Aorta (tissue), 5 donors: ENCODE results near the gene FBXO42. TPM values are rescaled to one million over a fixed set of nuclear protein-coding genes. Genes with fewer than 3 reads are reported as not detected.

ENCODE experiments used
- ATAC-seq: fragments of 200-7000 bp; cut with Tn5 transposase; one replicate; pipeline ENCODE4 v1.9.1; 2022; ENCODE audit warnings: moderate library complexity; ENCODE audit not compliant: low FRiP score
- DNase-seq, 2 donors: peaks; one replicate each; pipeline ENCODE4 v3.0.0-alpha.2; 2020
- H3K27ac ChIP-seq, 2 donors: one replicate each; pipeline ENCODE4 v1.5.1; 2013; ENCODE audit warnings: low read length in 2 of 2, mild to moderate bottlenecking in 2 of 2, moderate library complexity in 2 of 2, control low read depth in 1 of 2, inconsistent platforms in 1 of 2, low read depth in 1 of 2
- H3K27me3 ChIP-seq, 2 donors: one replicate each; pipeline ENCODE4 v1.6.1; 2013; ENCODE audit warnings: control low read depth in 1 of 2, low read length in 1 of 2, mild to moderate bottlenecking in 1 of 2, moderate library complexity in 1 of 2; ENCODE audit not compliant: insufficient read depth in 2 of 2, control insufficient read depth in 1 of 2
- H3K36me3 ChIP-seq, 2 donors: one replicate each; pipeline ENCODE4 v1.6.1; 2013; ENCODE audit warnings: control low read depth in 1 of 2, low read length in 1 of 2, mild to moderate bottlenecking in 1 of 2; ENCODE audit not compliant: insufficient read depth in 2 of 2, control insufficient read depth in 1 of 2
- H3K4me1 ChIP-seq, 2 donors: one replicate each; pipeline ENCODE4 v1.6.1; 2013; ENCODE audit warnings: low read length in 2 of 2, control low read depth in 1 of 2, mild to moderate bottlenecking in 1 of 2, moderate library complexity in 1 of 2; ENCODE audit not compliant: insufficient read depth in 2 of 2, control insufficient read depth in 1 of 2
- H3K4me3 ChIP-seq, 2 donors: one replicate each; pipeline ENCODE4 v1.5.1; 2013; ENCODE audit warnings: low read length in 2 of 2, control low read depth in 1 of 2, mild to moderate bottlenecking in 1 of 2
- H3K9me3 ChIP-seq: one replicate; pipeline ENCODE4 v1.6.1; 2013; ENCODE audit warnings: mild to moderate bottlenecking, low read length; ENCODE audit not compliant: control insufficient read depth
- WGBS, 2 donors: extraction: QIAGEN DNeasy Blood & Tissue Kit; methylation state at CpG; one replicate each; pipeline ENCODE4 v1.1.7; 2013; 5-methylcytosine and 5-hydroxymethylcytosine counted together
- intact Hi-C, 2 donors: fragments of 100-400 bp; cut with DNase I; formaldehyde crosslinking; loops; one replicate each; pipeline versions ENCODE4 v1.14.2 to v1.15.0; 2022
- polyA plus RNA-seq, 2 donors: library from polyadenylated mRNA; stranded (reverse); fragments of 200-250 nt; gene quantifications; one replicate each; pipeline ENCODE4 v1.2.3, GENCODE V29; 2013
- total RNA-seq, 2 donors: library from RNA; stranded (reverse); fragmentation: NEBNext Ultra II Directional; extraction: Animal tissue kit (Norgen Biotek cat#: 25700); gene quantifications; one replicate each; pipeline ENCODE4 v1.2.1, GENCODE V29; 2021
- donor health status: healthy with polysubstance abuse.
- donor health status: Bipolar disorder and iron deficiency.
- donor health status: DM: no; HTN: no; CAD: no.
- donor health status: DM: no; HTN: no; CAD: no.
- donor health status: DM: yes; HTN: yes; CAD: no.

FBXO42 gene
- total and polyA plus RNA-seq, 4 donors, result 9.4 to 33.3 (median 32.9) TPM

GRCh38 chr1:16293538-16293937 is 58.7 kb downstream of the FBXO42 start:
- peak overlapping the region; percentile 31 to 76 for H3K27ac ChIP-seq
- DNase-seq (no peak), ATAC-seq (peak; percentile 72)
- no peaks in the 10 kb centered on the region for H3K27me3 ChIP-seq
- peaks cover 12 to 18% of the 10 kb centered on the region in 2 donors for H3K4me1 ChIP-seq
- no peaks in the 10 kb centered on the region for H3K9me3 ChIP-seq
- H3K4me3 ChIP-seq, result no peak overlapping the region
- 0 to 5% methylated on average over 1 of the region's 1 CpG for WGBS, 2 donors
- intact Hi-C loops, result loop anchor here (5.0 kb wide), 2 partner anchors 41 to 59 kb away; partner anchors contain the start of gene FBXO42 (in 1 of the 2)
- peaks cover 0 to 2% of the 10 kb centered on the region in 2 donors for H3K36me3 ChIP-seq

DNA sequence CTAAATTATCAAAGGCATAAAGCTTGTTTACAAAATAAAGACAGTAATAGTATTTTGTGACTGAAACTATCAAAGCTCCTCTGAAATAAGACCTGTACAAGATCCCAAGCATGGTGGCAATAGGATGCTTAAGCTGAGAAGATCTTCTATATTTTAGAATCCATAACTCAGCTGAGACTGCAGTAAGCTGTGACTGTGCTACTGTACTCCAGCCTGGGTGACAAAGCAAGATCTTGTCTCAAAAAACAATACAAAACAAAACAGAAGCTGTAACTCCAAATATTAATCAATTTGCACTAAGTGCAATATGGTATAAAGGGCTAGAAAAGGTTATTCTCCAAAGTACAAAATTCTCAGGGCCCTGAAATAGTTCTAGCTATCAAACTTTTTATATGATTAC is 59.5 kb downstream of the FBXO42 start:
- Histone ChIP-seq H3K36me3 (peaks cover 0 to 2% of the 10 kb centered on the region in 2 donors), H3K9me3 (no peaks in the 10 kb centered on the region), H3K4me3 (no peak overlapping the region), H3K27ac (peak overlapping the region in 1 of 2 donors; percentile 77), H3K27me3 (no peaks in the 10 kb centered on the region), H3K4me1 (peaks cover 9 to 18% of the 10 kb centered on the region in 2 donors)
- ATAC-seq (no peak), DNase-seq (no peak)
- intact Hi-C loops, result loop anchor here (5.0 kb wide), 2 partner anchors 40 to 60 kb away; partner anchors contain the start of gene FBXO42 (in 1 of the 2)

GRCh38 chr1:16289959-16290358 is 62.3 kb downstream of the FBXO42 start:
- Histone ChIP-seq H3K27ac (peak overlapping the region in 1 of 2 donors; percentile 67), H3K4me1 (peaks cover 9 to 16% of the 10 kb centered on the region in 2 donors), H3K9me3 (no peaks in the 10 kb centered on the region), H3K4me3 (no peak overlapping the region), H3K36me3 (peaks cover 0 to 2% of the 10 kb centered on the region in 2 donors), H3K27me3 (no peaks in the 10 kb centered on the region)
- intact Hi-C loops, result loop anchor here (5.0 kb wide), 2 partner anchors 38 to 62 kb away; partner anchors contain the start of gene FBXO42 (in 1 of the 2)
- DNase-seq, result no peak
- 91 to 92% methylated on average over 3 of the region's 3 CpGs for WGBS, 2 donors
- no peak for ATAC-seq

DNA sequence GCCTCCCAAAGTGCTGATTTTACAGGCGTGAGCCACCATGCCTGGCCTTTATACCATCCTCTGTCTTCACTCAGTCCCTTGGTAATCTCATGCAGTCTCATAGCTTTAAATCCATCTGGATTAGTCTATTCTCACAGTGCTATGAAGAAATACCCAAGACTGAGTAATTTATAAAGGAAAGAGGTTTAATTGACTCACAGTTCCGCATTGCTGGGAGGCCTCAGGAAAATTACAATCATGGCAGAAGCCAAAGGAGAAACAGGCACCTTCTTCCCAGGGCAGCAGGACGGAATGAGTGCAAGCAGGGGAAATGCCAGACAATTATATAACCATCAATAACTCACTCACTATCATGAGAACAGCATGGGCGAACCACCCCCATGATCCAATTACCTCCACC is 66.2 kb downstream of the FBXO42 start:
- Histone ChIP-seq H3K27ac (no peak overlapping the region), H3K27me3 (no peaks in the 10 kb centered on the region), H3K9me3 (no peaks in the 10 kb centered on the region), H3K36me3 (no peaks in the 10 kb centered on the region), H3K4me3 (no peak overlapping the region), H3K4me1 (peaks cover 4% of the 10 kb centered on the region in 2 donors)
- DNase-seq (no peak), ATAC-seq (no peak)
- WGBS, 2 donors, result 84% methylated on average over 4 of the region's 4 CpGs
- intact Hi-C loops, result no loop called here

DNA sequence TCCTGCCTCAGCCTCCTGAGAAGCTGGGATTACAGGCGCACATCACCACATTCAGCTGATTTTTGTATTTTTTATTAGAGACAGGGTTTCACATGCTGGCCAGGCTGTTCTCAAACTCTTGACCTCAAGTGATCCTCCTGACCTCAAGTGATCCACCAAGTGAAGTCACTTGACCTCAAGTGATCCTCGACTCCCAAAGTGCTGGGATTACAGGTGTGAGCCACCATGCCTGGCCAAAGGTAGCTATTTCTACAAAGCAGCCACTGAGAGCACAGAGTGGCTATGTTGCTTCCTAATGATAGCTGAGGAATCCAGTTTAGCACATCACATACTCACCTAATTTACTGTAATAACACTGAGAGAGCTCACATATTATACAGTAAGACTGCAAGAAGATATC is 70.5 kb downstream of the FBXO42 start:
- Histone ChIP-seq H3K9me3 (no peaks in the 10 kb centered on the region), H3K36me3 (no peaks in the 10 kb centered on the region), H3K4me3 (no peak overlapping the region), H3K27me3 (no peaks in the 10 kb centered on the region), H3K27ac (no peak overlapping the region), H3K4me1 (peaks cover 2% of the 10 kb centered on the region in 2 donors)
- intact Hi-C loops, result no loop called here
- 92 to 93% methylated on average over 2 of the region's 2 CpGs for WGBS, 2 donors
- no peak for DNase-seq
- no peak for ATAC-seq

DNA sequence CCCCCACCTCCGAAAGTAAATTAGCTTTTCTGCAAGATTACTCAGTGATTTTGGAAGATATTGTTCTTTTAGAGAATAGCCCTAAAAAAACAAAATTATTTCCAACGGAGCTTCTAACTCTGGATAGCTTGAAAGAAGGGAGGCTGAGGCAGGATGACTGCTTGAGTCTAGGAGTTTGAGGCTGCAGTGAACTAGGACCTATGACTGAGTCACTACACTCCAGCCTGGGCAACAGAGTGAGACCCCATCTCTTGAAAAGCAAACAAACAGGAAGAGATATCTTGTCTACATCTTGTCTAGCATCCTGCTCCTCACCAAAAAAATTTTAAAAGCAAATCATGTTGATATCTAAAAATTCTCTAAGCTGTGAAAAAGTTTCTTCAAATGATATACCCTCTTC is 73.1 kb downstream of the FBXO42 start:
- ATAC-seq, result no peak
- H3K27me3 ChIP-seq, result no peaks in the 10 kb centered on the region
- intact Hi-C loops, result no loop called here
- no peaks in the 10 kb centered on the region for H3K36me3 ChIP-seq
- H3K4me1 ChIP-seq, result peaks cover 2 to 9% of the 10 kb centered on the region in 2 donors
- no peaks in the 10 kb centered on the region for H3K9me3 ChIP-seq
- H3K27ac ChIP-seq, result no peak overlapping the region
- DNase-seq, result no peak
- H3K4me3 ChIP-seq, result no peak overlapping the region
- 71 to 75% methylated on average over 2 of the region's 2 CpGs for WGBS, 2 donors

- ATAC-seq, result no peak
- no peaks in the 10 kb centered on the region for H3K36me3 ChIP-seq
- H3K27ac ChIP-seq, result no peak overlapping the region
- no peaks in the 10 kb centered on the region for H3K27me3 ChIP-seq
- DNase-seq, result no peak
- 82 to 84% methylated on average over 6 of the region's 6 CpGs for WGBS, 2 donors
- H3K4me3 ChIP-seq, result no peak overlapping the region
- intact Hi-C loops, result no loop called here
- H3K9me3 ChIP-seq, result no peaks in the 10 kb centered on the region
- H3K4me1 ChIP-seq, result peaks cover 2 to 9% of the 10 kb centered on the region in 2 donors
These were observed 75.8 kb downstream of the FBXO42 start for GRCh38 chr1:16276302-16277030.

GRCh38 chr1:16275591-16275990 is 76.7 kb downstream of the FBXO42 start:
- Histone ChIP-seq H3K27ac (no peak overlapping the region), H3K36me3 (no peaks in the 10 kb centered on the region), H3K4me1 (peaks cover 2 to 9% of the 10 kb centered on the region in 2 donors), H3K4me3 (no peak overlapping the region), H3K9me3 (no peaks in the 10 kb centered on the region), H3K27me3 (no peaks in the 10 kb centered on the region)
- intact Hi-C loops, result no loop called here
- DNase-seq, result no peak
- WGBS, 2 donors, result 50 to 70% methylated on average over 7 of the region's 7 CpGs
- ATAC-seq, result no peak

DNA sequence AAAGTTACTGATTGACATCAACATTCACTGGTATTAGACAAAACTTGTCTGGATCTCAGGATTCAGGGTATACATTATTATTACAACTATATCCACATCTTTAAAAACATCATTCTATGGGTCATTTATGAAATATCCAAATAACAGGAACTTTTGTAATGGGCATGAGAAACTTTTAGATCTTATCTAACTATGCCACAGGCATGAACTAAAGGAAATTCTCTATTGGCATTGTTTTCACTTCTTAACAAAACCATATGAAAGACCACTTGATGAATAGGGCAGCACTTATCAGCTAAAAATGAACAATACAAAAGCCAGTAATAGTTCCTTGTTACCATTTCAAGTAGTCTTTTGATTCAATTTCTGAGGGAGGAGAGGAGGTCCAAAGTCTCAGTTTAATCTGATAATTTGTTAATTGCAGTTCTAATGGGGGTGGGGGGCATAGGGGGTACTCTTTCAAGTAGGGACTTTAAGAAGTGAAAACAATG is 84.5 kb downstream of the FBXO42 start:
- Histone ChIP-seq H3K27me3 (no peaks in the 10 kb centered on the region), H3K27ac (no peak overlapping the region), H3K4me3 (no peak overlapping the region), H3K4me1 (peaks cover 3 to 6% of the 10 kb centered on the region in 2 donors), H3K9me3 (no peaks in the 10 kb centered on the region), H3K36me3 (no peaks in the 10 kb centered on the region)
- intact Hi-C loops, result no loop called here
- ATAC-seq (no peak), DNase-seq (no peak)
